Suprapubic skin (tissue), 3 donors: Measurements from ENCODE around the gene ST8SIA6.

ENCODE experiments used
- EP300 ChIP-seq: sonication (generic); formaldehyde crosslinking; IDR thresholded peaks from one replicate; pipeline ENCODE4 v1.6.1; 2017; ENCODE audit warnings: antibody characterized with exemption
- TF ChIP-seq, protein P1 (sequence below), 2 donors: fragments of 200-600 bp in 1 of 2; fragments of 450-650 bp in 1 of 2; sonication (generic) in 1 of 2; IDR thresholded peaks; one replicate each; pipeline ENCODE4 v1.5.1; 2016 to 2019; ENCODE audit warnings: antibody characterized with exemption in 2 of 2, mild to moderate bottlenecking in 1 of 2, moderate library complexity in 1 of 2

DNA sequence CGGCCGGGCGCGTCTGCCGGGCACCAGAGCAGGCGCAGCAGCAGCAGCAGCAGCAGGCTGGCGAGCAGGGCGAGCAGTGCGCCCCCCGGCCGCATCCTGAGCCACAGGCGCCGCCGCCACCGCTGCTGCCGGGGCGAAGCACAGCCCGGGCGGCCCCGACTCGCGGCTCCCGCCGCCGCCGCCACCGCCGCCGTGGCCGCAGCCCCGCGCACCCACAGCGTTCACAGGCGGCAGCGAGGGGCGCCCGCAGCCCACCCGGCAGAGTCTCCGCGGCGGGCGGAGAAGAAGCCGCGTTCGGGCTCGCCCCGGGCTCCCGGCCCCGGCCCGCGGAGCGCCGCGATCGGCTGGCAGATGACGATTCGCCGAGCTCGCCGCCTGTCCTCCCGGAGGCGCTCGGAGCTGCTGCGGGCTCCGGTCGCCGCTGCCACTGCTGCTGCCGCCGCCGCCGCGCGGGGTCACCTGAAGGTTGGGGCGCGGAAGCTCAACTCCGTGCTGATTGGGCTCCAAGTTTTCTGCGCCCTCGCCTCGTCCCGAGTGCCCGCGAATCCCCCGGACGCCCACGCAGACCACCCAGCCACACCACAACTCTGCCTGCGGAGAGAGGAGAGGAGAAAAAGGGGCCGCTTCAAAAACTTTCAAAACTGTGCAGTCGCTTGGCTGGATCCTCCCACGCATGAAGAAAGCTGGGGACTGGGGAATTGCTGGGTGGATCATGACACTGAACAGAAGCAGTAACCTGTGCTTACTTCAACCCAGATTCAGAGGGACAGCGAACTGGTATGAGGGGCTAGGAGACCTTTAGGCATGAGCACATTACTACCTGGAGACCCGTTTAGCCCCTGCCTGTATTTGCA, at the start of gene ST8SIA6:
- TF ChIP-seq, protein P1, sequence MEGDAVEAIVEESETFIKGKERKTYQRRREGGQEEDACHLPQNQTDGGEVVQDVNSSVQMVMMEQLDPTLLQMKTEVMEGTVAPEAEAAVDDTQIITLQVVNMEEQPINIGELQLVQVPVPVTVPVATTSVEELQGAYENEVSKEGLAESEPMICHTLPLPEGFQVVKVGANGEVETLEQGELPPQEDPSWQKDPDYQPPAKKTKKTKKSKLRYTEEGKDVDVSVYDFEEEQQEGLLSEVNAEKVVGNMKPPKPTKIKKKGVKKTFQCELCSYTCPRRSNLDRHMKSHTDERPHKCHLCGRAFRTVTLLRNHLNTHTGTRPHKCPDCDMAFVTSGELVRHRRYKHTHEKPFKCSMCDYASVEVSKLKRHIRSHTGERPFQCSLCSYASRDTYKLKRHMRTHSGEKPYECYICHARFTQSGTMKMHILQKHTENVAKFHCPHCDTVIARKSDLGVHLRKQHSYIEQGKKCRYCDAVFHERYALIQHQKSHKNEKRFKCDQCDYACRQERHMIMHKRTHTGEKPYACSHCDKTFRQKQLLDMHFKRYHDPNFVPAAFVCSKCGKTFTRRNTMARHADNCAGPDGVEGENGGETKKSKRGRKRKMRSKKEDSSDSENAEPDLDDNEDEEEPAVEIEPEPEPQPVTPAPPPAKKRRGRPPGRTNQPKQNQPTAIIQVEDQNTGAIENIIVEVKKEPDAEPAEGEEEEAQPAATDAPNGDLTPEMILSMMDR (IDR thresholded peaks at IDR 0.05): no peak
- no peak for TF ChIP-seq EP300
